WERI-Rb-1 (cell line): ENCODE measurements around the gene SLC49A3.

Experiments used
- DNase-seq: peaks from one replicate; pipeline ENCODE4 v3.0.0-alpha.2; 2020
- H3K27ac ChIP-seq: fragments of 250-450 bp; sonication (Bioruptor Pico); 2 replicates; pipeline ENCODE4 v1.5.1; 2020; ENCODE audit warnings: mild to moderate bottlenecking, moderate library complexity
- H3K27me3 ChIP-seq: fragments of 250-450 bp; sonication (Bioruptor Pico); 2 replicates; pipeline ENCODE4 v1.5.1; 2021; ENCODE audit warnings: mild to moderate bottlenecking, low read depth, moderate library complexity; ENCODE audit not compliant: insufficient read depth, severe bottlenecking
- H3K36me3 ChIP-seq: fragments of 250-450 bp; sonication (Bioruptor Pico); 2 replicates; pipeline ENCODE4 v1.5.1; 2020; ENCODE audit warnings: mild to moderate bottlenecking, moderate library complexity
- H3K4me3 ChIP-seq: 2 replicates; pipeline ENCODE4 v1.5.1; 2011; ENCODE audit warnings: low read depth, mild to moderate bottlenecking, control low read depth, low read length
- H3K9me3 ChIP-seq: fragments of 250-450 bp; sonication (Bioruptor Pico); 2 replicates; pipeline ENCODE4 v1.5.1; 2021; ENCODE audit warnings: mild to moderate bottlenecking, moderate library complexity; ENCODE audit not compliant: severe bottlenecking
- CTCF ChIP-seq: IDR thresholded peaks from 2 replicates; pipeline ENCODE4 v1.5.1; 2011; ENCODE audit warnings: low read depth, mild to moderate bottlenecking, control low read depth, inconsistent platforms, low read length

SLC49A3 gene

GRCh38 chr4:704971-705277 is 16.0 kb upstream of the SLC49A3 start:
- Histone ChIP-seq H3K4me3 (no peak overlapping the region), H3K27me3 (no peaks in the 10 kb centered on the region), H3K9me3 (no peaks in the 10 kb centered on the region), H3K36me3 (peaks cover 15% of the 10 kb centered on the region), H3K27ac (no peak overlapping the region)
- DNase-seq = no peak
- no peak for TF ChIP-seq CTCF

GRCh38 chr4:704198-704891 is 15.4 kb upstream of the SLC49A3 start:
- TF ChIP-seq CTCF = no peak
- Histone ChIP-seq H3K9me3 (no peaks in the 10 kb centered on the region), H3K27me3 (no peaks in the 10 kb centered on the region), H3K36me3 (peaks cover 10% of the 10 kb centered on the region), H3K4me3 (no peak overlapping the region), H3K27ac (no peak overlapping the region)
- DNase-seq = no peak

- H3K4me3 ChIP-seq = no peak overlapping the region
Observed at GRCh38 chr4:703336-704197, 14.6 kb upstream of the SLC49A3 start.

GRCh38 chr4:702618-703048 is 13.7 kb upstream of the SLC49A3 start:
- H3K27me3 ChIP-seq = no peaks in the 10 kb centered on the region
- no peaks in the 10 kb centered on the region for H3K9me3 ChIP-seq
- peaks cover 3% of the 10 kb centered on the region for H3K36me3 ChIP-seq
- H3K27ac ChIP-seq = no peak overlapping the region
- TF ChIP-seq CTCF = no peak
- no peak for DNase-seq
- no peak overlapping the region for H3K4me3 ChIP-seq

More at GRCh38 chr4:703336-704197, 14.6 kb upstream of the SLC49A3 start:
- Histone ChIP-seq H3K27me3 (no peaks in the 10 kb centered on the region), H3K27ac (no peak overlapping the region), H3K36me3 (peaks cover 9% of the 10 kb centered on the region), H3K9me3 (no peaks in the 10 kb centered on the region)
- TF ChIP-seq CTCF = no peak
- DNase-seq = no peak

GRCh38 chr4:700587-701264 is 11.8 kb upstream of the SLC49A3 start:
- peak; percentile 58; the same call in 1 of the 2 replicates for TF ChIP-seq CTCF
- H3K27ac ChIP-seq = no peak overlapping the region

More at GRCh38 chr4:700587-701264, 11.8 kb upstream of the SLC49A3 start:
- H3K4me3 ChIP-seq = no peak overlapping the region
- no peaks in the 10 kb centered on the region for H3K27me3 ChIP-seq
- no peak for DNase-seq
- H3K9me3 ChIP-seq = no peaks in the 10 kb centered on the region
- H3K36me3 ChIP-seq = peaks cover under 1% of the 10 kb centered on the region
